ENCODE measurements around the gene MEIOB. TPM values are rescaled to one million over a fixed set of nuclear protein-coding genes. Genes with fewer than 3 reads are reported as not detected.
A peak's percentile ranks its signal among the peaks of the same experiment; 100 is the strongest.

Gene MEIOB
- polyA plus RNA-seq, 1 of the 3 experiments (the other 2 are of a cell fraction): not detected

DNA sequence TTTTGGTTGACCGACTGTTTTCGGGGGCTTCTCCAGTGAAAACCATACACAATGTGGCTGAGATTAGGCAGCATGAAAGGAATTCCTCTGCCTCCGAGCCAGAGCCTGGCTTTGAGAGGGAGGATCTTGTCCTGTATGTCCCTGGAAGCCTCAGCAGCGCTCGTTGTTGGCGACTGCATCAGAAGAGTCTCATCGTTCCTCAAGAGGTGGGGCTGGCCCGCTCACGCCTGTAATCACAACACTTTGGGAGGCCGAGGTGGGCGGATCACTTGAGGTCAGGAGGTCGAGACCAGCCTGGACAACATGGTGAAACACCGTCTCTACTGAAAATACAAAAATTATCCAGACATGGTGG lies 31.2 kb upstream of the MEIOB start:
- H2AFZ ChIP-seq (ENCODE audit: low read depth): no peak overlapping the region
- no peaks in the 10 kb centered on the region for H4K20me1 ChIP-seq (ENCODE audit: insufficient read depth)
- DNase-seq: no peak
- 64% methylated on average over 8 of the region's 13 CpGs for WGBS (ENCODE audit: low lambda C conversion rate)
- H3K4me3 ChIP-seq (ENCODE audit: low read depth in 2 of 2, low read length in 1 of 2): no peak overlapping the region
- H3K27ac ChIP-seq (ENCODE audit: low read depth in 2 of 2, low read length in 1 of 2): no peak overlapping the region
- peaks cover 0 to 10% of the 10 kb centered on the region in 2 experiments; a peak in 1 of 4 replicates for H3K4me1 ChIP-seq (ENCODE audit: control insufficient read depth in 1 of 2, insufficient read depth in 2 of 2, low read depth in 1 of 2, low read length in 1 of 2)
- CTCF ChIA-PET: interaction anchor here (3.2 kb wide), 1 partner anchor 26 kb away, joined by 10 read pairs; no protein-coding TSS in a partner anchor
- H3K27me3 ChIP-seq (ENCODE audit: insufficient read depth): peaks cover 5% of the 10 kb centered on the region; the same call in 1 of the 2 replicates
- H3K79me2 ChIP-seq (ENCODE audit: insufficient read depth): no peaks in the 10 kb centered on the region
- no peaks in the 10 kb centered on the region for H3K9me3 ChIP-seq
- no peaks in the 10 kb centered on the region for H3K9me2 ChIP-seq
- no peaks in the 10 kb centered on the region for H3K36me3 ChIP-seq (replicated peaks in 1 of 2; ENCODE audit: control insufficient read depth in 1 of 2, insufficient read depth in 2 of 2, low read length in 1 of 2)
- H3F3A ChIP-seq (replicated peaks; ENCODE audit: insufficient read depth): no peaks in the 10 kb centered on the region
- TF ChIP-seq CTCF (IDR thresholded peaks at IDR 0.05) (no peak), RCOR1 (IDR thresholded peaks at IDR 0.05; ENCODE audit: low read length) (no peak), TCF12 (IDR thresholded peaks at IDR 0.05) (no peak), SMC3 (IDR thresholded peaks at IDR 0.05; ENCODE audit: low read depth, low read length) (no peak), GATA2 (CRISPR knock-in tag; IDR thresholded peaks at IDR 0.05) (no peak), GABPA (IDR thresholded peaks at IDR 0.05; ENCODE audit: low read depth) (no peak), JUND (IDR thresholded peaks at IDR 0.05) (no peak), FOSL2 (IDR thresholded peaks at IDR 0.05; ENCODE audit: borderline replicate concordance, low read depth) (no peak), YY1 (IDR thresholded peaks at IDR 0.05; ENCODE audit: low read depth) (no peak), FOXM1 (IDR thresholded peaks at IDR 0.05; ENCODE audit: low read depth) (no peak), EP300 (IDR thresholded peaks at IDR 0.05; ENCODE audit: borderline replicate concordance in 1 of 2, low read depth in 1 of 2, low read length in 1 of 2) (no peak), NFIC (IDR thresholded peaks at IDR 0.05; ENCODE audit: borderline replicate concordance) (no peak)
- TF ChIP-seq, protein P1, sequence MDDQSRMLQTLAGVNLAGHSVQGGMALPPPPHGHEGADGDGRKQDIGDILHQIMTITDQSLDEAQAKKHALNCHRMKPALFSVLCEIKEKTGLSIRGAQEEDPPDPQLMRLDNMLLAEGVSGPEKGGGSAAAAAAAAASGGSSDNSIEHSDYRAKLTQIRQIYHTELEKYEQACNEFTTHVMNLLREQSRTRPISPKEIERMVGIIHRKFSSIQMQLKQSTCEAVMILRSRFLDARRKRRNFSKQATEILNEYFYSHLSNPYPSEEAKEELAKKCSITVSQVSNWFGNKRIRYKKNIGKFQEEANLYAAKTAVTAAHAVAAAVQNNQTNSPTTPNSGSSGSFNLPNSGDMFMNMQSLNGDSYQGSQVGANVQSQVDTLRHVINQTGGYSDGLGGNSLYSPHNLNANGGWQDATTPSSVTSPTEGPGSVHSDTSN (IDR thresholded peaks at IDR 0.05): no peak
- POLR2A ChIA-PET: no interaction called here
- no peak overlapping the region for H3K9ac ChIP-seq
- H3K4me2 ChIP-seq: no peak overlapping the region

DNA sequence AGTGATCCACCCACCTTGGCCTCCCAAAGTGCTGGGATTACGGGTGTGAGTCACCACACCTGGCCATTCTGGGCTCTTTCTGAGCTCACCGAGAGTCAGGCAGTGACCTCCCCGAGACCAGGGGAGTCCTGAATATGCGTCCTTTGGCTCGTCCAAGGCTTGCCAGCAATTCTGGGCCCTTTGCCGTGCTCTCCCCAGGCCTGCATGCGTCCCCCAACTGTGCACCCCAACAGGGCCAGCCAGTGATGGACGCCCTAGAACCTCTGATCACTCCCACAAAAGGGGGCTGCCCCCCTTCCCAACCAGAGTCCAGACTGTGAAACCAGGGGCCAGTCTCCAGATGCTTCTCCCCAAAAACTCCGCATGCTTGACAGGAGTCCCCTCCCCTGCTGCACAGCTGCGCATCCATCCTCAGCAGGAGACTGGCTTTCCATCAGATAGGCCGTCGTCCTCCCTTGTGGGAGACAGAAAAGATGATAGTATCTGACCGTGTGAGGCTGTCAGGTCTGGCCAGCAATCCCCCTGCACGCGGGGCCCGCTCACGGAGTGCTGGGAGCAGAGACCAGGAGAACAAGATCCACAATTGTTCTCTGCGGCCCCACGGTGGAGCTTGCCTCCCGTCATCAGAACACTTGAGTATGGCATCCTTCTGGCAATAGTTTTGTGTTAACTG lies 30.7 kb upstream of the MEIOB start:
- Histone ChIP-seq H2AFZ (ENCODE audit: low read depth) (no peak overlapping the region), H3K4me3 (ENCODE audit: low read depth in 2 of 2, low read length in 1 of 2) (no peak overlapping the region), H3K9me3 (no peaks in the 10 kb centered on the region), H3K27ac (ENCODE audit: low read depth in 2 of 2, low read length in 1 of 2) (no peak overlapping the region), H3K27me3 (ENCODE audit: insufficient read depth) (peaks cover 5% of the 10 kb centered on the region; the same call in 1 of the 2 replicates), H4K20me1 (ENCODE audit: insufficient read depth) (no peaks in the 10 kb centered on the region), H3K4me2 (no peak overlapping the region), H3K9ac (no peak overlapping the region), H3K36me3 (replicated peaks in 1 of 2; ENCODE audit: control insufficient read depth in 1 of 2, insufficient read depth in 2 of 2, low read length in 1 of 2) (no peaks in the 10 kb centered on the region), H3K9me2 (no peaks in the 10 kb centered on the region), H3F3A (replicated peaks; ENCODE audit: insufficient read depth) (no peaks in the 10 kb centered on the region), H3K4me1 (ENCODE audit: control insufficient read depth in 1 of 2, insufficient read depth in 2 of 2, low read depth in 1 of 2, low read length in 1 of 2) (peaks cover 0 to 10% of the 10 kb centered on the region in 2 experiments; a peak in 1 of 4 replicates), H3K79me2 (ENCODE audit: insufficient read depth) (no peaks in the 10 kb centered on the region)
- WGBS (ENCODE audit: low lambda C conversion rate): 75% methylated on average over 18 of the region's 20 CpGs
- TF ChIP-seq GATA2 (CRISPR knock-in tag; IDR thresholded peaks at IDR 0.05) (peak; percentile 54), FOXJ3 (CRISPR knock-in tag; IDR thresholded peaks at IDR 0.05) (no peak)
- POLR2A ChIA-PET: interaction anchor here (0.6 kb wide), 1 partner anchor 212 kb away, joined by 3 read pairs; no protein-coding TSS in a partner anchor
- CTCF ChIA-PET: interaction anchor here (0.7 to 3.2 kb wide), 2 partner anchors 27 to 30 kb away, joined by 3 to 10 read pairs; no protein-coding TSS in a partner anchor
- peak; percentile 48 for DNase-seq

Measured in SK-N-SH (cell line).